GM23338 (cell line): Measurements from ENCODE around the gene DCAF10. TPM values are rescaled to one million over a fixed set of nuclear protein-coding genes. Genes with fewer than 3 reads are reported as not detected.

Experiments used
- ATAC-seq: fragments of 200-7000 bp; cut with Tn5 transposase; 3 replicates; pipeline ENCODE4 v1.9.1; 2020
- DNase-seq: peaks from one replicate; pipeline ENCODE4 v3.0.0-alpha.2; 2015; ENCODE audit warnings: low spot score
- H2AFZ ChIP-seq: fragments of 200-600 bp; sonication (generic); 2 replicates; pipeline ENCODE4 v1.8.0; 2016; ENCODE audit warnings: antibody characterized with exemption, mild to moderate bottlenecking, moderate library complexity
- H3F3A ChIP-seq: fragments of 200-600 bp; sonication (generic); replicated peaks from 2 replicates; pipeline ENCODE4 v1.8.0; 2017; ENCODE audit warnings: antibody characterized with exemption, mixed run types, low read depth
- H3K27ac ChIP-seq: fragments of 200-600 bp; sonication (generic); 2 replicates; pipeline ENCODE4 v1.6.1; 2016; ENCODE audit warnings: low read depth
- H3K27me3 ChIP-seq: fragments of 200-600 bp; sonication (generic); 2 replicates; pipeline ENCODE4 v1.8.0; 2016; ENCODE audit warnings: mild to moderate bottlenecking, mixed run types, moderate library complexity; ENCODE audit not compliant: insufficient read depth
- H3K36me3 ChIP-seq: fragments of 200-600 bp; sonication (generic); 2 replicates; pipeline ENCODE4 v1.8.0; 2016; ENCODE audit warnings: mild to moderate bottlenecking; ENCODE audit not compliant: insufficient read depth
- H3K4me1 ChIP-seq: fragments of 200-600 bp; sonication (generic); 2 replicates; pipeline ENCODE4 v1.8.0; 2016; ENCODE audit warnings: mild to moderate bottlenecking, moderate library complexity; ENCODE audit not compliant: insufficient read depth
- H3K4me2 ChIP-seq: fragments of 200-600 bp; sonication (generic); 2 replicates; pipeline ENCODE4 v1.7.1; 2017; ENCODE audit warnings: mixed run types
- H3K4me3 ChIP-seq: fragments of 200-600 bp; sonication (generic); 2 replicates; pipeline ENCODE4 v1.6.1; 2016; ENCODE audit warnings: mixed run types
- H3K79me2 ChIP-seq: fragments of 200-600 bp; sonication (generic); replicated peaks from 2 replicates; pipeline ENCODE4 v1.8.0; 2017; ENCODE audit warnings: mild to moderate bottlenecking; ENCODE audit not compliant: insufficient read depth
- H3K9me2 ChIP-seq: fragments of 200-600 bp; sonication (generic); 2 replicates; pipeline ENCODE4 v1.8.0; 2017; ENCODE audit not compliant: insufficient read depth
- H4K20me1 ChIP-seq: fragments of 200-600 bp; sonication (generic); replicated peaks from 2 replicates; pipeline ENCODE4 v1.8.0; 2017; ENCODE audit warnings: mild to moderate bottlenecking; ENCODE audit not compliant: insufficient read depth
- H3K27ac Mint-ChIP-seq: 2 replicates; pipeline ENCODE4 v1.8.0; 2020; ENCODE audit warnings: inconsistent platforms, mild to moderate bottlenecking, moderate library complexity, mixed read lengths
- H3K27me3 Mint-ChIP-seq: 3 replicates; pipeline ENCODE4 v1.8.0; 2022; ENCODE audit warnings: low read depth, mild to moderate bottlenecking, moderate library complexity, mixed read lengths, inconsistent platforms; ENCODE audit not compliant: insufficient read depth, poor library complexity
- H3K36me3 Mint-ChIP-seq: 3 replicates; pipeline ENCODE4 v1.8.0; 2021; ENCODE audit warnings: low read depth, mild to moderate bottlenecking, inconsistent platforms, moderate library complexity, mixed read lengths
- H3K4me1 Mint-ChIP-seq: 3 replicates; pipeline ENCODE4 v1.8.0; 2020; ENCODE audit warnings: mild to moderate bottlenecking, inconsistent platforms, mixed read lengths
- H3K4me3 Mint-ChIP-seq: 3 replicates; pipeline ENCODE4 v1.8.0; 2021; ENCODE audit warnings: moderate library complexity, mild to moderate bottlenecking, inconsistent platforms, mixed read lengths
- H3K9me3 Mint-ChIP-seq: 3 replicates; pipeline ENCODE4 v1.8.0; 2020; ENCODE audit warnings: moderate library complexity, mild to moderate bottlenecking, inconsistent platforms, mixed read lengths
- EZH2 ChIP-seq: fragments of 200-600 bp; sonication (generic); IDR thresholded peaks from one replicate; pipeline ENCODE4 v1.8.0; 2017; ENCODE audit warnings: antibody characterized with exemption, mild to moderate bottlenecking, low read depth; ENCODE audit not compliant: unreplicated experiment
- EZH2phosphoT487 ChIP-seq: fragments of 200-600 bp; sonication (generic); IDR thresholded peaks from one replicate; pipeline ENCODE4 v1.8.1; 2018; ENCODE audit warnings: antibody characterized with exemption; ENCODE audit not compliant: unreplicated experiment
- JUNB ChIP-seq: IDR thresholded peaks from one replicate; pipeline ENCODE4 v1.6.1; 2016; ENCODE audit warnings: antibody characterized with exemption; ENCODE audit not compliant: unreplicated experiment
- NANOG ChIP-seq: IDR thresholded peaks from 2 replicates; pipeline ENCODE4 v1.6.1; 2016; ENCODE audit warnings: antibody characterized with exemption, borderline replicate concordance
- POLR2AphosphoS5 ChIP-seq: IDR thresholded peaks from 2 replicates; pipeline ENCODE4 v1.6.1; 2016; ENCODE audit warnings: antibody characterized with exemption, low read depth
- REST ChIP-seq: IDR thresholded peaks from one replicate; pipeline ENCODE4 v1.6.1; 2018; ENCODE audit warnings: antibody characterized with exemption; ENCODE audit not compliant: unreplicated experiment
- ZNF114 ChIP-seq: fragments of 250-450 bp; sonication (Bioruptor Pico); IDR thresholded peaks from 2 replicates; pipeline ENCODE4 v1.5.0; 2020; ENCODE audit warnings: mild to moderate bottlenecking, moderate library complexity
- ZNF331 ChIP-seq: fragments of 250-450 bp; sonication (Bioruptor Pico); IDR thresholded peaks from 2 replicates; pipeline ENCODE4 v1.5.0; 2020; ENCODE audit warnings: low read depth, mild to moderate bottlenecking, moderate library complexity
- ZNF462 ChIP-seq: fragments of 250-450 bp; sonication (Bioruptor Pico); IDR thresholded peaks from 2 replicates; pipeline ENCODE4 v1.5.0; 2020; ENCODE audit warnings: mild to moderate bottlenecking, moderate library complexity
- polyA plus RNA-seq: library from polyadenylated mRNA; unstranded; fragments of >200 nt; fragmentation: Nextera tagmentation; extraction: Ambion mirVana; gene quantifications from 2 replicates; pipeline ENCODE4 v1.2.1, GENCODE V29; 2016
- total RNA-seq: library from RNA; depleted of rRNA; stranded (reverse); fragments of >200 nt; shearing (Covaris generic); gene quantifications from 2 replicates; pipeline ENCODE4 v1.2.3, GENCODE V29; 2014
- TF ChIP-seq, protein P1 (sequence below): IDR thresholded peaks from 2 replicates; pipeline ENCODE4 v1.6.1; 2016; ENCODE audit warnings: antibody characterized with exemption

DCAF10 gene
- total and polyA plus RNA-seq, 2 experiments from 2014 or later = 6.6 to 11.5 TPM

DNA sequence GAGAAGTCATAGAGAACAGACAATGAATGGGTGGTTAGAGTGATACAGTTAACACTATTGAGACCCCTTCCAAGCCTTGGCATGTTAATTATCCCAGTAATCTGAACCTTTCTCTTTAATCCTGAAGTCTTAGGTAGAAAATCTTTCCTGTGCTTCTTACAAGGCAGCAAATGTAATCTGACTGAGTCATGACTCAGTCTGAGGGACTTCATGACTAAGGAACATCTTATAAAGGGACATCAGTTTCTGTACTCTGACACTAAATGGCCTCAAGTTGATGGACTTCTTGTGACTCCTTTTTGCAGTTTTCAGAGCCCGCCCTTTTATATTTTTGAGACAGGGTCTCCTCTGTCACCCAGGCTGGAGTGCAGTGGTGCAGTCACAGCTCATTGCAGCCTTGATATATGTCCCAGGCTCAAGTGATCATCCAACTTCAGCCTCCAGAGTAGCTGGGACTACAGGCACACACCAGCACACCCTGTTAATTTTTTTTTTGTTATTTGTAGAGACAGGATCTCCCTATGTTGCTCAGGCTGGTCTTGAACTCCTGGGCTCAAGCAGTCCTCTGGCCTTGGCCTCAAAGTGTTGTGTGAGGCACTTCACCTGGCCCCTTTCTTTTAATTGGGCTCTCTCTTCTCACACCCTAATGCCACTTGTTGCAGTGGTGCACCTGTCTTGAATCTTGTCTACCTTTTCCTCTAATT, 25.2 kb upstream of the DCAF10 start (continued):
- TF ChIP-seq ZNF114 (CRISPR knock-in tag) (no peak), POLR2AphosphoS5 (no peak), ZNF331 (CRISPR knock-in tag) (no peak), JUNB (no peak), REST (no peak)
- TF ChIP-seq, protein P1, sequence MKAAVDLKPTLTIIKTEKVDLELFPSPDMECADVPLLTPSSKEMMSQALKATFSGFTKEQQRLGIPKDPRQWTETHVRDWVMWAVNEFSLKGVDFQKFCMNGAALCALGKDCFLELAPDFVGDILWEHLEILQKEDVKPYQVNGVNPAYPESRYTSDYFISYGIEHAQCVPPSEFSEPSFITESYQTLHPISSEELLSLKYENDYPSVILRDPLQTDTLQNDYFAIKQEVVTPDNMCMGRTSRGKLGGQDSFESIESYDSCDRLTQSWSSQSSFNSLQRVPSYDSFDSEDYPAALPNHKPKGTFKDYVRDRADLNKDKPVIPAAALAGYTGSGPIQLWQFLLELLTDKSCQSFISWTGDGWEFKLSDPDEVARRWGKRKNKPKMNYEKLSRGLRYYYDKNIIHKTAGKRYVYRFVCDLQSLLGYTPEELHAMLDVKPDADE = no peak

- Histone ChIP-seq H3K79me2 (peaks cover 1% of the 10 kb centered on the region; the same call in 1 of the 2 replicates), H3K36me3 (peaks cover 32% of the 10 kb centered on the region), H3K4me3 (no peak overlapping the region), H3K27me3 (no peaks in the 10 kb centered on the region), H3K4me1 (no peaks in the 10 kb centered on the region), H3K9me2 (no peaks in the 10 kb centered on the region), H3F3A (no peaks in the 10 kb centered on the region), H3K4me2 (no peak overlapping the region), H3K27ac (no peak overlapping the region), H4K20me1 (peaks cover 15% of the 10 kb centered on the region), H2AFZ (no peak overlapping the region)
- H3K4me3 Mint-ChIP-seq = no peak overlapping the region
- ATAC-seq = no peak
- peaks cover 50% of the 10 kb centered on the region for H3K36me3 Mint-ChIP-seq
- H3K4me1 Mint-ChIP-seq = no peaks in the 10 kb centered on the region
- no peak for DNase-seq
- H3K27ac Mint-ChIP-seq = no peak overlapping the region
- H3K27me3 Mint-ChIP-seq = peaks cover 3% of the 10 kb centered on the region
- no peaks in the 10 kb centered on the region for H3K9me3 Mint-ChIP-seq
- TF ChIP-seq EZH2phosphoT487 (no peak), JUNB (no peak), ZNF462 (CRISPR knock-in tag) (no peak), NANOG (no peak), REST (no peak), EZH2 (no peak), ZNF114 (CRISPR knock-in tag) (no peak)
Observed at GRCh38 chr9:37776328-37776727, 24.3 kb upstream of the DCAF10 start.
